HepG2 (cell line): ENCODE results near the gene CHCT1. TPM values are rescaled to one million over a fixed set of nuclear protein-coding genes. Genes with fewer than 3 reads are reported as not detected.

Experiments used
- ATAC-seq: fragments of 200-7000 bp; cut with Tn5 transposase; 3 replicates; pipeline ENCODE4 v1.9.1; 2020; ENCODE audit warnings: mild to moderate bottlenecking, moderate library complexity
- BruUV-seq: library from RNA; stranded (reverse); fragments of 400-500 nt; replicated peaks from 2 replicates; lab custom pipeline; 2021; lab: Mats Ljungman, UMichigan
- CTCF ChIA-PET: fragments of 300-600 bp; formaldehyde crosslinking; extraction: SDS; loops from one replicate; lab custom pipeline; 2021; ENCODE audit warnings: low total read pairs, inconsistent platforms, low intra/inter-chr PET ratio; lab: Yijun Ruan, JAX
- POLR2A ChIA-PET: fragments of 350-600 bp; sonication (Branson Sonifier 250); formaldehyde crosslinking; loops from one replicate; lab custom pipeline; 2020; ENCODE audit warnings: antibody characterized with exemption, inconsistent platforms; lab: Yijun Ruan, JAX
- DNase-seq: peaks from one replicate; pipeline ENCODE4 v3.0.0-alpha.2; 2015; ENCODE audit warnings: low spot score
- FAIRE-seq: peaks from 3 replicates; lab custom pipeline; 2011; peaks lifted over from hg19 to GRCh38; lab: Jason Lieb, UNC
- H2AFZ ChIP-seq: one replicate; pipeline ENCODE4 v1.6.1; 2011; ENCODE audit warnings: low read length, inconsistent platforms
- H3K27ac ChIP-seq: fragments of 300-600 bp; 3 replicates; pipeline ENCODE4 v1.8.0; 2011; ENCODE audit warnings: mixed run types, mild to moderate bottlenecking, mixed read lengths, low read length, inconsistent platforms; ENCODE audit not compliant: insufficient read depth; ENCODE audit errors: extremely low read length
- H3K27me3 ChIP-seq, 2 experiments: fragments of 200-600 bp in 1 of 2; 2 replicates in 1 of 2; 3 replicates in 1 of 2; pipeline versions ENCODE4 v1.6.0 to v1.8.0; 2011; ENCODE audit warnings: low read length in 2 of 2, mild to moderate bottlenecking in 2 of 2, moderate library complexity in 2 of 2, inconsistent platforms in 1 of 2; ENCODE audit not compliant: insufficient read depth in 2 of 2, control insufficient read depth in 1 of 2
- H3K36me3 ChIP-seq, 2 experiments: fragments of 200-600 bp in 1 of 2; replicated peaks in 1 of 2; 2 replicates in 1 of 2; 3 replicates in 1 of 2; pipeline versions ENCODE4 v1.5.1 to v1.8.0; 2011; ENCODE audit warnings: low read length in 2 of 2, inconsistent platforms in 1 of 2; ENCODE audit not compliant: insufficient read depth in 2 of 2, control insufficient read depth in 1 of 2
- H3K4me1 ChIP-seq: 2 replicates; pipeline ENCODE4 v1.5.1; 2012; ENCODE audit warnings: low read length, inconsistent platforms; ENCODE audit not compliant: insufficient read depth
- H3K4me2 ChIP-seq: 2 replicates; pipeline ENCODE4 v1.6.0; 2011; ENCODE audit warnings: low read depth, low read length, inconsistent platforms
- H3K4me3 ChIP-seq, 3 experiments: fragments of 200-600 bp in 1 of 3; sonication (generic), shearing (Covaris generic) in 1 of 3; replicated peaks in 1 of 3; 2 replicates each; pipeline ENCODE4 v1.5.1; 2011 to 2016; ENCODE audit warnings: low read length in 3 of 3, inconsistent platforms in 2 of 3, low read depth in 2 of 3, mild to moderate bottlenecking in 2 of 3, control low read depth in 1 of 3, mixed read lengths in 1 of 3; ENCODE audit not compliant: insufficient read depth in 1 of 3
- H3K79me2 ChIP-seq: one replicate; pipeline ENCODE4 v1.6.1; 2011; ENCODE audit warnings: low read length, inconsistent platforms; ENCODE audit not compliant: insufficient read depth
- H3K9ac ChIP-seq: 2 replicates; pipeline ENCODE4 v1.6.0; 2011; ENCODE audit warnings: mild to moderate bottlenecking, low read depth, low read length, inconsistent platforms; ENCODE audit not compliant: insufficient read depth
- H3K9me3 ChIP-seq: 2 replicates; pipeline ENCODE4 v1.5.1; 2012; ENCODE audit warnings: mild to moderate bottlenecking, low read length
- H4K20me1 ChIP-seq: 2 replicates; pipeline ENCODE4 v1.6.0; 2011; ENCODE audit warnings: inconsistent platforms, mild to moderate bottlenecking, low read length, moderate library complexity; ENCODE audit not compliant: insufficient read depth
- HMG20B ChIP-seq: conservative IDR thresholded peaks from 2 replicates; pipeline ENCODE4 v1.6.1; 2016; ENCODE audit warnings: missing genetic modification reagents, missing compliant biosample characterization
- TFE3 ChIP-seq: IDR thresholded peaks from 2 replicates; pipeline ENCODE4 v1.6.1; 2016
- WGBS: methylation state at CpG from one replicate; pipeline ENCODE4 v1.1.6; 2017; ENCODE audit warnings: low lambda C conversion rate; 5-methylcytosine and 5-hydroxymethylcytosine counted together
- in situ Hi-C: cut with HindIII; loops from 2 replicates; pipeline ENCODE4 v1.10.0; 2017; ENCODE audit warnings: low pct_unique_long_range_greater_than_20kb; ENCODE audit not compliant: extremely low pct_ligation_motif_present
- intact Hi-C: fragments of 100-400 bp; cut with micrococcal nuclease; formaldehyde crosslinking; loops from one replicate; pipeline ENCODE4 v1.10.0; 2022; ENCODE audit not compliant: unreplicated experiment
- polyA plus RNA-seq, 8 experiments: library from polyadenylated mRNA; depleted of rRNA in 3 of 8; stranded (reverse) in 7 of 8; unstranded in 1 of 8; fragments of >200 nt; fragmentation: Illumina TruSeq in 4 of 8; extraction: Trizol in 4 of 8; gene quantifications; 2 replicates each; pipeline versions ENCODE4 v1.2.1 to v1.2.3, GENCODE V29; 2011 to 2016; ENCODE audit warnings: low read depth in 4 of 8, missing spikeins in 1 of 8, mixed read lengths in 1 of 8; ENCODE audit not compliant: insufficient read depth in 1 of 8
- total RNA-seq, 5 experiments: library from RNA; depleted of rRNA; stranded (reverse); fragments of >200 nt; fragmentation: Illumina TruSeq; extraction: Trizol; gene quantifications; 2 replicates each; pipeline ENCODE4 v1.2.3, GENCODE V29; 2016; ENCODE audit warnings: low read depth in 1 of 5
- TF ChIP-seq, protein P1 (sequence below): IDR thresholded peaks from 2 replicates; pipeline ENCODE4 v1.6.1; 2016; ENCODE audit warnings: low read depth, missing genetic modification reagents, missing compliant biosample characterization

Gene CHCT1
- total and polyA plus RNA-seq, 2 of the 13 experiments (the other 11 are each of a cell fraction or from before 2014, with no cell fraction given): not detected

- Histone ChIP-seq H3K9ac (no peak overlapping the region), H3K9me3 (no peaks in the 10 kb centered on the region), H3K4me1 (peaks cover 13% of the 10 kb centered on the region; the same call in 1 of the 2 replicates), H3K4me3 (no peak overlapping the region), H3K79me2 (no peaks in the 10 kb centered on the region), H4K20me1 (no peaks in the 10 kb centered on the region), H3K4me2 (no peak overlapping the region), H3K36me3 (no peaks in the 10 kb centered on the region), H2AFZ (no peak overlapping the region), H3K27me3 (peaks cover 0 to 3% of the 10 kb centered on the region in 2 experiments; a peak in 2 of 5 replicates), H3K27ac (no peak overlapping the region)
- intact Hi-C loops (no loop called here), in situ Hi-C loops (no loop called here)
- no peak for DNase-seq
- TF ChIP-seq HMG20B: no peak
- TF ChIP-seq TFE3 (CRISPR knock-in tag): no peak
- TF ChIP-seq, protein P1, sequence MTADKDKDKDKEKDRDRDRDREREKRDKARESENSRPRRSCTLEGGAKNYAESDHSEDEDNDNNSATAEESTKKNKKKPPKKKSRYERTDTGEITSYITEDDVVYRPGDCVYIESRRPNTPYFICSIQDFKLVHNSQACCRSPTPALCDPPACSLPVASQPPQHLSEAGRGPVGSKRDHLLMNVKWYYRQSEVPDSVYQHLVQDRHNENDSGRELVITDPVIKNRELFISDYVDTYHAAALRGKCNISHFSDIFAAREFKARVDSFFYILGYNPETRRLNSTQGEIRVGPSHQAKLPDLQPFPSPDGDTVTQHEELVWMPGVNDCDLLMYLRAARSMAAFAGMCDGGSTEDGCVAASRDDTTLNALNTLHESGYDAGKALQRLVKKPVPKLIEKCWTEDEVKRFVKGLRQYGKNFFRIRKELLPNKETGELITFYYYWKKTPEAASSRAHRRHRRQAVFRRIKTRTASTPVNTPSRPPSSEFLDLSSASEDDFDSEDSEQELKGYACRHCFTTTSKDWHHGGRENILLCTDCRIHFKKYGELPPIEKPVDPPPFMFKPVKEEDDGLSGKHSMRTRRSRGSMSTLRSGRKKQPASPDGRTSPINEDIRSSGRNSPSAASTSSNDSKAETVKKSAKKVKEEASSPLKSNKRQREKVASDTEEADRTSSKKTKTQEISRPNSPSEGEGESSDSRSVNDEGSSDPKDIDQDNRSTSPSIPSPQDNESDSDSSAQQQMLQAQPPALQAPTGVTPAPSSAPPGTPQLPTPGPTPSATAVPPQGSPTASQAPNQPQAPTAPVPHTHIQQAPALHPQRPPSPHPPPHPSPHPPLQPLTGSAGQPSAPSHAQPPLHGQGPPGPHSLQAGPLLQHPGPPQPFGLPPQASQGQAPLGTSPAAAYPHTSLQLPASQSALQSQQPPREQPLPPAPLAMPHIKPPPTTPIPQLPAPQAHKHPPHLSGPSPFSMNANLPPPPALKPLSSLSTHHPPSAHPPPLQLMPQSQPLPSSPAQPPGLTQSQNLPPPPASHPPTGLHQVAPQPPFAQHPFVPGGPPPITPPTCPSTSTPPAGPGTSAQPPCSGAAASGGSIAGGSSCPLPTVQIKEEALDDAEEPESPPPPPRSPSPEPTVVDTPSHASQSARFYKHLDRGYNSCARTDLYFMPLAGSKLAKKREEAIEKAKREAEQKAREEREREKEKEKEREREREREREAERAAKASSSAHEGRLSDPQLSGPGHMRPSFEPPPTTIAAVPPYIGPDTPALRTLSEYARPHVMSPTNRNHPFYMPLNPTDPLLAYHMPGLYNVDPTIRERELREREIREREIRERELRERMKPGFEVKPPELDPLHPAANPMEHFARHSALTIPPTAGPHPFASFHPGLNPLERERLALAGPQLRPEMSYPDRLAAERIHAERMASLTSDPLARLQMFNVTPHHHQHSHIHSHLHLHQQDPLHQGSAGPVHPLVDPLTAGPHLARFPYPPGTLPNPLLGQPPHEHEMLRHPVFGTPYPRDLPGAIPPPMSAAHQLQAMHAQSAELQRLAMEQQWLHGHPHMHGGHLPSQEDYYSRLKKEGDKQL (CRISPR knock-in tag): no peak
- WGBS: 79% methylated on average over 4 of the region's 4 CpGs
- POLR2A ChIA-PET: no interaction called here
- no peak for ATAC-seq
- no peak for FAIRE-seq
- CTCF ChIA-PET: no interaction called here
- BruUV-seq: no TSS peak
Observed at GRCh38 chr17:60410001-60410400, 12.3 kb upstream of the CHCT1 start.
